Measurements from ENCODE around the gene ARID5A.

- TF ChIP-seq EZH2 (IDR thresholded peaks at IDR 0.05; ENCODE audit: insufficient read depth, poor library complexity, severe bottlenecking) (no peak), EZH2phosphoT487 (IDR thresholded peaks at IDR 0.05; ENCODE audit: insufficient read depth, low read depth) (no peak)
Measured at GRCh38 chr2:96594282-96594681, 57.7 kb downstream of the ARID5A start.

All from GM23248 (cell line).